Gastroesophageal sphincter (tissue), 3 donors: ENCODE measurements around the gene ZNF444.

ENCODE experiments used
- POLR2A ChIP-seq, 2 donors: fragments of 450-650 bp; IDR thresholded peaks; one replicate each; pipeline ENCODE4 v1.6.1; 2017; ENCODE audit warnings: antibody characterized with exemption in 2 of 2, mild to moderate bottlenecking in 2 of 2, moderate library complexity in 1 of 2
- POLR2AphosphoS5 ChIP-seq: sonication (generic); formaldehyde crosslinking; IDR thresholded peaks from one replicate; pipeline ENCODE4 v1.6.1; 2017; ENCODE audit warnings: antibody characterized with exemption
- TF ChIP-seq, protein P1 (sequence below), 4 experiments: fragments of 200-600 bp in 2 of 4; fragments of 450-650 bp in 2 of 4; sonication (generic) in 1 of 4; IDR thresholded peaks; one replicate each; pipeline ENCODE4 v1.5.1; 2017 to 2019; ENCODE audit warnings: antibody characterized with exemption in 4 of 4, mild to moderate bottlenecking in 2 of 4, moderate library complexity in 2 of 4

DNA sequence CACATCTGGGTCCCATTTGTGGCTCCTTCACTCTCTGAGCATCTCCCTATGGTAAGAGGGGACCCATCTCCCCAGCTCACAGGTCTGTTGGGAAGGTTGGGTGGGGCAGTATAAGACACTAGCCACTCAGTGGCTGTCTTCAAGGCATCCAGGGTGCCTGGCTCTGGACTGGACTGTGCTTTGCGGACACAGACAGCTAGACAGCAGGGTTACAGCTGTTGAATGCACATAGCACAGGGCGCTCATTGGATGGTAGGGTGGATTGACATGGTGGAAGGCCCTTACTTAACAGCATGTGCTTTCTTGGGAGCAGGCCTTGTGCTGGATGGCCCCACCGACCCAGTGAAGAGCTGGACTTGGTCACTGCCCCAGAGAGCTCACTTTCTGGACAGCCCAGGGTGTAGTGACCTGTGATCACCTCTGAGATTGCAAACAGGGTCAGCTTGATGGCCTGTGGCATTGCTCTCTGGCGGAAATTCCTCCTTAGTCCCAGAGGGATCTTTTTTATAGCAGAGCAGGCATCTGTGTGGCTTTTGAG lies 1.9 kb downstream of the ZNF444 start:
- TF ChIP-seq, protein P1, sequence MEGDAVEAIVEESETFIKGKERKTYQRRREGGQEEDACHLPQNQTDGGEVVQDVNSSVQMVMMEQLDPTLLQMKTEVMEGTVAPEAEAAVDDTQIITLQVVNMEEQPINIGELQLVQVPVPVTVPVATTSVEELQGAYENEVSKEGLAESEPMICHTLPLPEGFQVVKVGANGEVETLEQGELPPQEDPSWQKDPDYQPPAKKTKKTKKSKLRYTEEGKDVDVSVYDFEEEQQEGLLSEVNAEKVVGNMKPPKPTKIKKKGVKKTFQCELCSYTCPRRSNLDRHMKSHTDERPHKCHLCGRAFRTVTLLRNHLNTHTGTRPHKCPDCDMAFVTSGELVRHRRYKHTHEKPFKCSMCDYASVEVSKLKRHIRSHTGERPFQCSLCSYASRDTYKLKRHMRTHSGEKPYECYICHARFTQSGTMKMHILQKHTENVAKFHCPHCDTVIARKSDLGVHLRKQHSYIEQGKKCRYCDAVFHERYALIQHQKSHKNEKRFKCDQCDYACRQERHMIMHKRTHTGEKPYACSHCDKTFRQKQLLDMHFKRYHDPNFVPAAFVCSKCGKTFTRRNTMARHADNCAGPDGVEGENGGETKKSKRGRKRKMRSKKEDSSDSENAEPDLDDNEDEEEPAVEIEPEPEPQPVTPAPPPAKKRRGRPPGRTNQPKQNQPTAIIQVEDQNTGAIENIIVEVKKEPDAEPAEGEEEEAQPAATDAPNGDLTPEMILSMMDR (IDR thresholded peaks at IDR 0.05), result no peak
- TF ChIP-seq POLR2A (IDR thresholded peaks at IDR 0.05), result no peak
- no peak for TF ChIP-seq POLR2AphosphoS5
